ENCODE data around the gene CEL. TPM values are rescaled to one million over a fixed set of nuclear protein-coding genes. Genes with fewer than 3 reads are reported as not detected.
"Not testable (repeated sequence)": the region's sequence is repeated elsewhere in the genome, so short reads cannot be mapped to it uniquely, and the experiment has no call there.

CEL gene
- total RNA-seq: under 1 TPM; 0.29 to 0.98 (median 0.32) TPM

DNA sequence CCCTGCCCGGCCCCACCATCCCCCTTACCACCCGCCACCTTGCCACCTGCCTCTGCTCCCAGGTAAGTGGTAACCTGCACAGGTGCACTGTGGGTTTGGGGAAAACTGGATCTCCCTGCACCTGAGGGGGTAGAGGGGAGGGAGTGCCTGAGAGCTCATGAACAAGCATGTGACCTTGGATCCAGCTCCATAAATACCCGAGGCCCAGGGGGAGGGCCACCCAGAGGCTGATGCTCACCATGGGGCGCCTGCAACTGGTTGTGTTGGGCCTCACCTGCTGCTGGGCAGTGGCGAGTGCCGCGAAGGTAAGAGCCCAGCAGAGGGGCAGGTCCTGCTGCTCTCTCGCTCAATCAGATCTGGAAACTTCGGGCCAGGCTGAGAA lies at the start of gene CEL:
Gene CEL (plus strand): TSS at position 218 of the 382 bp plus-strand sequence. CDS start 22 bp downstream, at position 240.
- H3K36me3 ChIP-seq; H3K4me3 ChIP-seq; H3K9me3 ChIP-seq; intact Hi-C loops (cut with DNase I; ENCODE audit: low total_unique reads); DNase-seq (ENCODE audit: low spot score in 2 of 2); H3K4me1 ChIP-seq; H3K27me3 ChIP-seq: not testable (repeated sequence)
- peak within 1 kb of the TSS in 1 of 2 donors; percentile 33 for H3K27ac ChIP-seq

DNA sequence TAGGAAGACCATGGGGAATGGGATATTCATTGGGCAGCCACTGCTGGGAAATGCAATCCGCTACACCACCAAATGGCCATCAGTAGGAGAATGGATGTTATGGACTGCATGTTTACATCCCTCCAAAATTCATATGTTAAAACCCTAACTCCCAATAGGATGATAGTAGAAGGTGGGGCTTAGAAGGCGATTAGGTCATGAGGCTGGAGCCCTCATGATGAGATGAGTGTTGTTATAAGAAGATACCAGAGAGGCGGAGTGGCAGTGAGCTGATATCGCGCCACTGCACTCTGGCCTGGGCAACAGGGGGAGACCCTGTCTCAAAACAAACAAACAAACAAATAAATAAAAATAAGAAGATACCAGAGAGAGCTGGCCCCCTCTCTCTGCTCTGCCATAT lies 47.1 kb upstream of the CEL start:
- intact Hi-C loops (cut with DNase I; ENCODE audit: low total_unique reads): no loop called here
- Histone ChIP-seq H3K4me1 (no peaks in the 10 kb centered on the region), H3K9me3 (peaks cover 0 to 9% of the 10 kb centered on the region in 2 donors), H3K4me3 (no peak overlapping the region), H3K27ac (no peak overlapping the region), H3K36me3 (no peaks in the 10 kb centered on the region), H3K27me3 (no peaks in the 10 kb centered on the region)
- TF ChIP-seq POLR2A (IDR thresholded peaks at IDR 0.05) (no peak), POLR2AphosphoS5 (IDR thresholded peaks at IDR 0.05) (no peak)
- TF ChIP-seq, protein P1, sequence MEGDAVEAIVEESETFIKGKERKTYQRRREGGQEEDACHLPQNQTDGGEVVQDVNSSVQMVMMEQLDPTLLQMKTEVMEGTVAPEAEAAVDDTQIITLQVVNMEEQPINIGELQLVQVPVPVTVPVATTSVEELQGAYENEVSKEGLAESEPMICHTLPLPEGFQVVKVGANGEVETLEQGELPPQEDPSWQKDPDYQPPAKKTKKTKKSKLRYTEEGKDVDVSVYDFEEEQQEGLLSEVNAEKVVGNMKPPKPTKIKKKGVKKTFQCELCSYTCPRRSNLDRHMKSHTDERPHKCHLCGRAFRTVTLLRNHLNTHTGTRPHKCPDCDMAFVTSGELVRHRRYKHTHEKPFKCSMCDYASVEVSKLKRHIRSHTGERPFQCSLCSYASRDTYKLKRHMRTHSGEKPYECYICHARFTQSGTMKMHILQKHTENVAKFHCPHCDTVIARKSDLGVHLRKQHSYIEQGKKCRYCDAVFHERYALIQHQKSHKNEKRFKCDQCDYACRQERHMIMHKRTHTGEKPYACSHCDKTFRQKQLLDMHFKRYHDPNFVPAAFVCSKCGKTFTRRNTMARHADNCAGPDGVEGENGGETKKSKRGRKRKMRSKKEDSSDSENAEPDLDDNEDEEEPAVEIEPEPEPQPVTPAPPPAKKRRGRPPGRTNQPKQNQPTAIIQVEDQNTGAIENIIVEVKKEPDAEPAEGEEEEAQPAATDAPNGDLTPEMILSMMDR (IDR thresholded peaks at IDR 0.05): no peak
- DNase-seq (ENCODE audit: low spot score in 2 of 2): no peak

DNA sequence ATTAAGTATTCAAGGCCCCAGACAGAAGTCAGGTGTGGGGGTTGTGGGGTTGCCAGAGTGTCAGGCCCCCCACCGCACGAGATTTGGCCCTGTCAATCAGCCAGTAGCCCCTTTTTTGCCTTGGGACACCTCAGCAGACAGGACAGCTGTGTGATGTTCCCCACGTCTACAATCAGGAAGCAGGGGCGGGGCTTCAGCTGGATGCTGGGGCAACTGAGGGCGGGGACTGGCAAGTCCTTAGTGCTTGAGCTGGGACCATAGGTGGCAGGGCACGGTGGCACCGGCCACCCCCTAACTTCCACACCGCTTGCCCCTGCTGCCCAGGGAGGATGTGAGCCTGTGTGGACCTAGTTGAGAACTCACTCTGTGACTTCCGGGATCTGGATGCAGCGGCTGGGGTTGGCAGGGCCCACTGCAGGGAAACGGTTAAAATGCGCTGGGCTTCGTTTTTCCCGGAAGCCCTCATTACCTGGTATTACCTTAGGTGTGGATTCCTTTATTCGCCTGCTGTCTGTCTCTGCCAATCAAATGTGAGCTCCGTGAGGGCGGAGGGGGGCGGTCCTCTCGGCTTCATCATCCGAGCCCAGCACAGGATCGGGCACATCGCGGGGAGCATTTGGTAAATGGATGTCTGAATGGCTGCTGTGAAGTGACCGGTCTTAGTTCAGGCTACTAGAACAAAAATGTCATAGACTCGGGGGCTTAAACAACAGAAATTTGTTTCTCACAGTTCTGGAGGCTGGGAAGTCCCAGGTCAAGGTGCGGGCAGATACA lies 38.5 kb upstream of the CEL start:
- TF ChIP-seq, protein P1 (IDR thresholded peaks at IDR 0.05): no peak
- TF ChIP-seq POLR2A (IDR thresholded peaks at IDR 0.05) (no peak), POLR2AphosphoS5 (IDR thresholded peaks at IDR 0.05) (no peak)
- Histone ChIP-seq H3K27ac (no peak overlapping the region), H3K4me3 (no peak overlapping the region), H3K9me3 (no peaks in the 10 kb centered on the region), H3K27me3 (no peaks in the 10 kb centered on the region), H3K4me1 (no peaks in the 10 kb centered on the region), H3K36me3 (no peaks in the 10 kb centered on the region)
- DNase-seq (ENCODE audit: low spot score in 2 of 2): no peak
- intact Hi-C loops (cut with DNase I; ENCODE audit: low total_unique reads): no loop called here

- Histone ChIP-seq H3K4me1 (no peaks in the 10 kb centered on the region), H3K4me3 (no peak overlapping the region), H3K27ac (no peak overlapping the region), H3K36me3 (no peaks in the 10 kb centered on the region), H3K27me3 (no peaks in the 10 kb centered on the region), H3K9me3 (no peaks in the 10 kb centered on the region)
- no peak for DNase-seq (ENCODE audit: low spot score in 2 of 2)
- intact Hi-C loops (cut with DNase I; ENCODE audit: low total_unique reads): no loop called here
- TF ChIP-seq POLR2A (IDR thresholded peaks at IDR 0.05) (no peak), POLR2AphosphoS5 (IDR thresholded peaks at IDR 0.05) (no peak)
- TF ChIP-seq, protein P1 (IDR thresholded peaks at IDR 0.05): no peak
Measured at GRCh38 chr9:133026426-133026825, 35.4 kb upstream of the CEL start.

- intact Hi-C loops (cut with DNase I; ENCODE audit: low total_unique reads): no loop called here
- no peaks in the 10 kb centered on the region for H3K36me3 ChIP-seq
- peaks cover 3 to 6% of the 10 kb centered on the region in 2 donors for H3K4me1 ChIP-seq
- H3K4me3 ChIP-seq: no peak overlapping the region
- H3K27ac ChIP-seq: no peak overlapping the region
- TF ChIP-seq, protein P1 (IDR thresholded peaks at IDR 0.05): no peak
- TF ChIP-seq POLR2AphosphoS5 (IDR thresholded peaks at IDR 0.05) (no peak), POLR2A (IDR thresholded peaks at IDR 0.05) (no peak)
- no peaks in the 10 kb centered on the region for H3K27me3 ChIP-seq
- no peaks in the 10 kb centered on the region for H3K9me3 ChIP-seq
- DNase-seq (ENCODE audit: low spot score in 2 of 2): no peak
Measured at GRCh38 chr9:133027134-133027533, 34.6 kb upstream of the CEL start.
